ENCODE data around the gene CNOT4. TPM values are rescaled to one million over a fixed set of nuclear protein-coding genes. Genes with fewer than 3 reads are reported as not detected.

The CNOT4 gene, protein sequence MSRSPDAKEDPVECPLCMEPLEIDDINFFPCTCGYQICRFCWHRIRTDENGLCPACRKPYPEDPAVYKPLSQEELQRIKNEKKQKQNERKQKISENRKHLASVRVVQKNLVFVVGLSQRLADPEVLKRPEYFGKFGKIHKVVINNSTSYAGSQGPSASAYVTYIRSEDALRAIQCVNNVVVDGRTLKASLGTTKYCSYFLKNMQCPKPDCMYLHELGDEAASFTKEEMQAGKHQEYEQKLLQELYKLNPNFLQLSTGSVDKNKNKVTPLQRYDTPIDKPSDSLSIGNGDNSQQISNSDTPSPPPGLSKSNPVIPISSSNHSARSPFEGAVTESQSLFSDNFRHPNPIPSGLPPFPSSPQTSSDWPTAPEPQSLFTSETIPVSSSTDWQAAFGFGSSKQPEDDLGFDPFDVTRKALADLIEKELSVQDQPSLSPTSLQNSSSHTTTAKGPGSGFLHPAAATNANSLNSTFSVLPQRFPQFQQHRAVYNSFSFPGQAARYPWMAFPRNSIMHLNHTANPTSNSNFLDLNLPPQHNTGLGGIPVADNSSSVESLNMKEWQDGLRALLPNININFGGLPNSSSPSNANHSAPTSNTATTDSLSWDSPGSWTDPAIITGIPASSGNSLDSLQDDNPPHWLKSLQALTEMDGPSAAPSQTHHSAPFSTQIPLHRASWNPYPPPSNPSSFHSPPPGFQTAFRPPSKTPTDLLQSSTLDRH
- total RNA-seq, result 9.4 and 10.4 TPM in 2 replicates

DNA sequence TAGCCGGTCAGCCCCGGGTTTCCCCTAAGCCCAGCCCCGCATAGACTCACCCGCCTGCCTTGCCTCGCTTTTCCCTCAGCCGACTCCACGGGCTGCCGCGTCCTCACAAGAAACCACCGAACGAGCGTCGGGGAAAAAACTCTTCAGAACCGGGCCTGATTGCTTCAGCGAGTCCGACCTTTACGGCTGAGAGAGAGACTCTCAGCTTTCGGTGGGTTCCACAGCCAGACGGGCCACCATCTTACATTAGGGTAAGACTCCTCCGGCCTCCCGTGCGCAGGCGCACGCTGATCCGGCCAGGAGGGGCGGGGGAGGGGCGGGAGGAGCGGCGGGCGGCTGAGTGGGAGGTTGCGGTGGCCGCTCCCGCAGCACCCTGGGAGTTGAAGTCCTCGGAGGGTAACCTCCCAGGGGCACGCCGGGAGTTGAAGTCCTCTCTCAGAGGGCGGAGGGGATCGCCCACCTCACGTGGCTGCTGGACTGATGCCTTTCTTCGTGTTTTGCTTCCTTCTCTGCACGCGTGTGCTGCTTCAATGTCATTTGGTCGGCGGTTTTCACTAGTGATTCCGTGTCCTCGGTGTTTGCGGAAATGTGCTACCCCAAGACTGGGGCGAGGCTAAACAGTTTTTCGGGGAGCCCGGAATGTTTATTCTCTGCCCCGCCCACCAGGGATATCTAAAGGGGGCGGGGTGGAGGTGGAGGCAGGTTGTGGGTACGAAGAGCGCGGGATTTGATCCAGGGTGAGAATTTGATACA, at the start of gene CNOT4:
Gene CNOT4 (minus strand): TSS at position 264 of the 753 bp plus-strand sequence. CDS start 71,771 bp downstream, outside the sequence.
- peak; percentile 59 for DNase-seq (ENCODE audit: low read depth)
- TF ChIP-seq, protein P1, sequence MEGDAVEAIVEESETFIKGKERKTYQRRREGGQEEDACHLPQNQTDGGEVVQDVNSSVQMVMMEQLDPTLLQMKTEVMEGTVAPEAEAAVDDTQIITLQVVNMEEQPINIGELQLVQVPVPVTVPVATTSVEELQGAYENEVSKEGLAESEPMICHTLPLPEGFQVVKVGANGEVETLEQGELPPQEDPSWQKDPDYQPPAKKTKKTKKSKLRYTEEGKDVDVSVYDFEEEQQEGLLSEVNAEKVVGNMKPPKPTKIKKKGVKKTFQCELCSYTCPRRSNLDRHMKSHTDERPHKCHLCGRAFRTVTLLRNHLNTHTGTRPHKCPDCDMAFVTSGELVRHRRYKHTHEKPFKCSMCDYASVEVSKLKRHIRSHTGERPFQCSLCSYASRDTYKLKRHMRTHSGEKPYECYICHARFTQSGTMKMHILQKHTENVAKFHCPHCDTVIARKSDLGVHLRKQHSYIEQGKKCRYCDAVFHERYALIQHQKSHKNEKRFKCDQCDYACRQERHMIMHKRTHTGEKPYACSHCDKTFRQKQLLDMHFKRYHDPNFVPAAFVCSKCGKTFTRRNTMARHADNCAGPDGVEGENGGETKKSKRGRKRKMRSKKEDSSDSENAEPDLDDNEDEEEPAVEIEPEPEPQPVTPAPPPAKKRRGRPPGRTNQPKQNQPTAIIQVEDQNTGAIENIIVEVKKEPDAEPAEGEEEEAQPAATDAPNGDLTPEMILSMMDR (conservative IDR thresholded peaks at IDR 0.05; ENCODE audit: low read depth, low read length), result no peak
- H3K4me3 ChIP-seq (ENCODE audit: low read depth, low read length), result peak within 1 kb of the TSS; percentile 71

DNA sequence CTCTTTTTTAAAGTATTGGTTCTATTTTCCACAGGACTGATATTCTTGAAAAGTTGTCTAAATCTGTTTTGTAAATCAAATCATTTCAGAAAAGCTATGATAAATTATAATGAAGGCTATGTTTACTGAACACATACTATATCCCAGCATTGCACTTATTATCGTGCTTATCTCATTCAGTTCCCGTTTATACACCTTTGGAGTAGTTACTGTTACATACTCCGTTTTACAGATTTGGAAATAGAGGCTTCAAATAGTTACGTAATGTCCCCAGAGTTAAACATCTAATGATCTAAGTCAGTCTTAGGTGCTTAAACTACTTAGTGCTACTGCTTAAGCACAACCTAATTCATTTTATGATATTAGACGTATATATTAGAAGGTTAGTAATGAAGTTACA, 49.0 kb upstream of the CNOT4 start:
- H3K4me3 ChIP-seq (ENCODE audit: low read depth, low read length), result peak overlapping the region; percentile 93
- no peak for DNase-seq (ENCODE audit: low read depth)
- TF ChIP-seq, protein P1 (conservative IDR thresholded peaks at IDR 0.05; ENCODE audit: low read depth, low read length), result no peak

DNA sequence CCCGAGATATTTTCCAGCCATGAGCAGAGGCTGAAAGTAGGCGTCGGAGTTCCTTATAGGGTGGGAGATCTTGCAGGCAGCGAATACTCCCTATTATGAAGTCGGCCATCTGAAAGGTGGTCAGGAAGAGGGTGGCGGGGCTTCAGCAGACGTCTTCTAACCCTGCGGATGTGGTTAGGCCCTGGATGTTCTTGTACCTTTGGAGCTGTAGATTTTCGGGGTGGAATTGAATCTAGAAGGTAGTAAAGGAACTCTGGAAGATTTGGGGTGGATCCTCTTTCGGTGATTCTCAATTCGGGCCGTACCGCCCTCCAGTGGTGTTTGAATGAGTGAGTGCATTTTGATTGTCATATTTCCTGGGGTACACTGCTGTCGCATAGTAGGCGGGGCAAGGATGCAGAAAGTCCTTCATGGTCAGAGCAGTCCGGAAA, 48.5 kb upstream of the CNOT4 start:
- H3K4me3 ChIP-seq (ENCODE audit: low read depth, low read length), result peak overlapping the region; percentile 93
- TF ChIP-seq, protein P1 (conservative IDR thresholded peaks at IDR 0.05; ENCODE audit: low read depth, low read length), result peak; percentile 63
- no peak for DNase-seq (ENCODE audit: low read depth)

DNA sequence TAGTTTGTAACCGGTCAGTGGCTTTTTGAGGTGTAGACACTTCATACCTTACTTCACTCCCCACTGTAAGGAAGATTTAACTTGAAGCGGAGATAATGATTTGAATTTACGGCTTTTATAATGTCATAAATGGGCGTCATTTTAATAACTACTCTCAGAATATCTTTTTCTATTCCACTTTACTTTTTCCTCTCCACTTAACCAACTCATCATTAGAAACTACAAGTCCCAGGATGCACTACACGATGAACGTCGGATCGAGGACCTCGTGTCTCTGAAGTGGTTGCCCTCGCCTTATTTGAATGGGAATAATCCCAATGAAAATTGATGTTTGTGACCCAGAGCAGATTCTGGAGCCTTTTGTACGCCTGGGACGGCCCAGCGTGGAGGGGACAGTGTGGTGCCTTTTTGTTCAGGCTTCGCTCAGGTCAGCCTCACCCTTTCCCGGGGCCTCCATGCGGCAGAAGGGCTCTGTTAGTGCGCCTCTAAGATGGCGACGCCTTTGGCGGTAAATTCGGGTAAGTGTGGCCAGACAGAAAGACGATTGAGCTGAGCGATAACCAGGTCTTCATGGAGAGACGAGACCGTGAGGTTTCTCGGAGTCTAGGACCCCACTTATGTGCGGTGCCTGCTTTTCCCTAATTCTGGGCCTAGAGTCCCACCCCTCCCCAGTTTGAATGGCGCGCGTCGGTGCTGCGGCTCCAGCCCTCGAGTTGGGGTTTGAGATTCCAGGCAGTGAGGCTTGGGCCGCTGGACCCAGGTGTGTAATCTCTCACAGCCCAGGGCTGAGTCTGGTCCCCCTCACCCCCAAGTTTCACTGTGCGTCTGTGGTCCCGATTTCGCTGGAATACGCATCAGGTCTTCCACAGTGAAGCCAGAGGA, 47.8 kb upstream of the CNOT4 start, which contains the start of gene NUP205:
Gene NUP205 (plus strand): TSS at position 463 of the 882 bp plus-strand sequence. CDS start 28 bp downstream, at position 491.
- peak; percentile 50 for DNase-seq (ENCODE audit: low read depth)
- peak within 1 kb of the TSS; percentile 93 for H3K4me3 ChIP-seq (ENCODE audit: low read depth, low read length)
- TF ChIP-seq, protein P1 (conservative IDR thresholded peaks at IDR 0.05; ENCODE audit: low read depth, low read length), result no peak

DNA sequence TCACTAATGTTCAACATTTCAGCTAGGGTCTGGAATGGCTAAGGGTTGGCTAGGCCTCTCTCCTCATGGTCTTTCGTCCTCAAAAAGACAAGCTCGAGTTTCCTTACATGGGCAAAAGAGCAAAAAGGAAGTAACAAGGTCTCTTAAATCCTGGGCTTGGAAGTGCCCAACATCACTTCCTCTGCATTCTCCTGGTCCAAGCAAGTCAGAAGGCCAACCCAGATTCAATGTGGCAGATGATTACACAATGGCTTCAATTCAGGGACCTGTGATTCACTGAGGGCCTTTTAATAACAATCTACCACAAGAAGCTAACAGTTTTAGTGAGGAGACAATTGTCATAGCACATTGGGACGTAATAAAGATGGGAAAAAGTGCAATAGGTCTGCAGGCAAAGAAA, 43.4 kb upstream of the CNOT4 start:
- TF ChIP-seq, protein P1 (conservative IDR thresholded peaks at IDR 0.05; ENCODE audit: low read depth, low read length), result no peak
- no peak for DNase-seq (ENCODE audit: low read depth)
- no peak overlapping the region for H3K4me3 ChIP-seq (ENCODE audit: low read depth, low read length)

DNA sequence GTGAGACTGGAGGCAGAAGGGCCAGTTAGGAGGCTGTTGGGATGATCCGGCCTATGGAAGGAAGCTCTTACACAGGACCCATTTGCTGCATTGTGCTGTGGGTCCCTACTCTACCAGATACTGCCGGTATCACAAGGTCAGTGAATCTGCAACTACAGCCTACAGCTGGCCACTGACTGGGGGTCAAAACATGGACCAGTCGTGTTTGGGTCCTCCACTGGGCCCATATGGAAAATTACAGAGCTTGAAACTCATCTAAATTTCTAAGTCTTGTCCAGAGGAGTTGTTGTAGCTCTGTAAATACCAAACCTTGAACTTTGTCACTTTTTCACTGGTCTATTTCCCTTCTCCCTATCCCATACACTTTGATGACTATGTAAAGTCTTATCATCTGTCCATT, 42.2 kb upstream of the CNOT4 start:
- TF ChIP-seq, protein P1 (conservative IDR thresholded peaks at IDR 0.05; ENCODE audit: low read depth, low read length), result no peak
- H3K4me3 ChIP-seq (ENCODE audit: low read depth, low read length), result no peak overlapping the region
- no peak for DNase-seq (ENCODE audit: low read depth)
